ENCODE data around the gene CATSPERE. TPM values are rescaled to one million over a fixed set of nuclear protein-coding genes. Genes with fewer than 3 reads are reported as not detected.

Gene CATSPERE, protein sequence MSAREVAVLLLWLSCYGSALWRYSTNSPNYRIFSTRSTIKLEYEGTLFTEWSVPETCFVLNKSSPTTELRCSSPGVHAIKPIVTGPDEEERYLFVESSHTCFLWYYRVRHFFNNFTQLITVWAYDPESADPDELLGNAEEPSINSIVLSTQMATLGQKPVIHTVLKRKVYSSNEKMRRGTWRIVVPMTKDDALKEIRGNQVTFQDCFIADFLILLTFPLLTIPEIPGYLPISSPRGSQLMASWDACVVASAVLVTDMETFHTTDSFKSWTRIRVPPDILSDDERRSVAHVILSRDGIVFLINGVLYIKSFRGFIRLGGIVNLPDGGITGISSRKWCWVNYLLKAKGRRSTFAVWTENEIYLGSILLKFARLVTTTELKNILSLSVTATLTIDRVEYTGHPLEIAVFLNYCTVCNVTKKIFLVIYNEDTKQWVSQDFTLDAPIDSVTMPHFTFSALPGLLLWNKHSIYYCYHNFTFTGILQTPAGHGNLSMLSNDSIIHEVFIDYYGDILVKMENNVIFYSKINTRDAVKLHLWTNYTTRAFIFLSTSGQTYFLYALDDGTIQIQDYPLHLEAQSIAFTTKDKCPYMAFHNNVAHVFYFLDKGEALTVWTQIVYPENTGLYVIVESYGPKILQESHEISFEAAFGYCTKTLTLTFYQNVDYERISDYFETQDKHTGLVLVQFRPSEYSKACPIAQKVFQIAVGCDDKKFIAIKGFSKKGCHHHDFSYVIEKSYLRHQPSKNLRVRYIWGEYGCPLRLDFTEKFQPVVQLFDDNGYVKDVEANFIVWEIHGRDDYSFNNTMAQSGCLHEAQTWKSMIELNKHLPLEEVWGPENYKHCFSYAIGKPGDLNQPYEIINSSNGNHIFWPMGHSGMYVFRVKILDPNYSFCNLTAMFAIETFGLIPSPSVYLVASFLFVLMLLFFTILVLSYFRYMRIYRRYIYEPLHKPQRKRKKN
- total RNA-seq (ENCODE audit: unreplicated experiment), result 1.1 TPM
- long read RNA-seq, result 0 reads

DNA sequence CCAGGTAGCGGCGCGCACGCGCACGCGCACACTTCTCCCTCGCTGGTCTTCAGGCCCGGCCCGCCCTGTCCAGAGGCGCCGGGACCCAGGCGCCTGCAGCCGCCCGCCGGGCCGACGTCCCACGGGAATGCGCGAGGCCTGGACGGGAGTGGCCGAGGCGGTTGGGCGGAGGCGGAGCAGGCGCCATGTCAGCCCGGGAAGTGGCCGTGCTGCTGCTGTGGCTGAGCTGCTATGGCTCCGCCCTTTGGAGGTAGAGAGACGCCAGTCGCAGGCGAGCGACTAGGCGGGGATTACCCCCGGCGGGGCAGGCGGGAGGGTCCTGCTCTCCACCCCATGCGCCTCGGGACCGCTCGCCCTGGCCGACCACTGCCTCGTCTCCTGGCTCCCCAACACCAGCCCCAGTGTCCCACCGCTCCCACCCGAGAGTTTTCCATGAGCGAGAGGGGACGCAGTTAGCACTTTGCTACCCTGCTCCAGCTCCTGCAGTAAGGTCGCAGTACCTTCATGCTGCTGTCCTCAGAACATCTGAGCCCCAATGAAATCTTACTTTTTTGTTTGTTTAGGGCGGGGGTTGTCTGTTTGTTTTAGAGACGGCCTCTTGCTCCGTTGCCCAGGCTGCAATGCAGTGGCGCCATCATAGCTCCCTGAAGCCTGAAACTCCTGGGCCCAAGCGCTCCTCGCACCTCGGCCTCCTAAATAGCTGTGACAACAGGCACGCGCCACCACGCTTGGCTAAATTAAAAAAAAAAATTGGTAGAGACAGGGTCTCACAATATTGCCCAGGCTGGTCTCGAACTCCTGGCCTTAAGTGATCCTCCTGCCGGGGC, at the start of gene CATSPERE:
Gene CATSPERE, plus strand, starts transcription at position 29 of the 827 bp plus-strand sequence. Its CDS starts 157 bp downstream, at position 186.
- no peaks in the 10 kb centered on the region for H3K9me3 Mint-ChIP-seq (ENCODE audit: unreplicated experiment)

DNA sequence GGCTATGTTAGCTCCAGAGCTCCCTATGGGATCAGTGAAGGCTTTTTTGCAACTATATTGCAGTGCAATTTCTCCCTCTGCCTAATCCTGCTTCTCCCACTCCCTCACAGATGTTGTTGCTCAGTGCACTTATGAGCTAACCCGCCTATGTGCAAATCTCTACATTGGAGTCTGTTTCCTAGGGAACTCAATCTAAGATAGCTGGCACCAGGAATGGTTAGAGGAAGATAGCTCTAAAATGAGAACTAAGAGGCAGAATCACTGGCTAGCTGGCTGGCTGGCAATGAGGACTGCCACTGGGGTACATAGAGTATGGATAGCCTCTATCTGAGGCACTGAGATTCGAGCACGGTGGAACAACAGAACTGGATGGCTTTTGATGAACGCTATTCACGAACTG, 48.9 kb upstream of the CATSPERE start:
- no peaks in the 10 kb centered on the region for H3K27me3 Mint-ChIP-seq (ENCODE audit: unreplicated experiment)
- peaks cover 14% of the 10 kb centered on the region for H3K36me3 Mint-ChIP-seq (ENCODE audit: low read depth, unreplicated experiment)
- no peak for DNase-seq (ENCODE audit: low spot score)
- TF ChIP-seq, protein P1, sequence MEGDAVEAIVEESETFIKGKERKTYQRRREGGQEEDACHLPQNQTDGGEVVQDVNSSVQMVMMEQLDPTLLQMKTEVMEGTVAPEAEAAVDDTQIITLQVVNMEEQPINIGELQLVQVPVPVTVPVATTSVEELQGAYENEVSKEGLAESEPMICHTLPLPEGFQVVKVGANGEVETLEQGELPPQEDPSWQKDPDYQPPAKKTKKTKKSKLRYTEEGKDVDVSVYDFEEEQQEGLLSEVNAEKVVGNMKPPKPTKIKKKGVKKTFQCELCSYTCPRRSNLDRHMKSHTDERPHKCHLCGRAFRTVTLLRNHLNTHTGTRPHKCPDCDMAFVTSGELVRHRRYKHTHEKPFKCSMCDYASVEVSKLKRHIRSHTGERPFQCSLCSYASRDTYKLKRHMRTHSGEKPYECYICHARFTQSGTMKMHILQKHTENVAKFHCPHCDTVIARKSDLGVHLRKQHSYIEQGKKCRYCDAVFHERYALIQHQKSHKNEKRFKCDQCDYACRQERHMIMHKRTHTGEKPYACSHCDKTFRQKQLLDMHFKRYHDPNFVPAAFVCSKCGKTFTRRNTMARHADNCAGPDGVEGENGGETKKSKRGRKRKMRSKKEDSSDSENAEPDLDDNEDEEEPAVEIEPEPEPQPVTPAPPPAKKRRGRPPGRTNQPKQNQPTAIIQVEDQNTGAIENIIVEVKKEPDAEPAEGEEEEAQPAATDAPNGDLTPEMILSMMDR (IDR thresholded peaks at IDR 0.05; ENCODE audit: unreplicated experiment), result no peak
- no peaks in the 10 kb centered on the region for H3K4me1 Mint-ChIP-seq (ENCODE audit: unreplicated experiment)
- H3K9me3 Mint-ChIP-seq (ENCODE audit: unreplicated experiment), result no peaks in the 10 kb centered on the region
- H3K4me3 Mint-ChIP-seq (ENCODE audit: unreplicated experiment), result peak overlapping the region; percentile 17
- no peak overlapping the region for H3K27ac Mint-ChIP-seq (ENCODE audit: unreplicated experiment)

More for the DNA sequence above, at the start of gene CATSPERE:
- Mint-ChIP-seq H3K4me1 (ENCODE audit: unreplicated experiment) (peaks cover 2% of the 10 kb centered on the region), H3K4me3 (ENCODE audit: unreplicated experiment) (peak within 1 kb of the TSS; percentile 89), H3K36me3 (ENCODE audit: low read depth, unreplicated experiment) (peaks cover 19% of the 10 kb centered on the region), H3K27me3 (ENCODE audit: unreplicated experiment) (peaks cover 1% of the 10 kb centered on the region), H3K27ac (ENCODE audit: unreplicated experiment) (peak within 1 kb of the TSS; percentile 80)
- DNase-seq (ENCODE audit: low spot score), result peak; percentile 84
- TF ChIP-seq, protein P1 (IDR thresholded peaks at IDR 0.05; ENCODE audit: unreplicated experiment), result no peak

DNA sequence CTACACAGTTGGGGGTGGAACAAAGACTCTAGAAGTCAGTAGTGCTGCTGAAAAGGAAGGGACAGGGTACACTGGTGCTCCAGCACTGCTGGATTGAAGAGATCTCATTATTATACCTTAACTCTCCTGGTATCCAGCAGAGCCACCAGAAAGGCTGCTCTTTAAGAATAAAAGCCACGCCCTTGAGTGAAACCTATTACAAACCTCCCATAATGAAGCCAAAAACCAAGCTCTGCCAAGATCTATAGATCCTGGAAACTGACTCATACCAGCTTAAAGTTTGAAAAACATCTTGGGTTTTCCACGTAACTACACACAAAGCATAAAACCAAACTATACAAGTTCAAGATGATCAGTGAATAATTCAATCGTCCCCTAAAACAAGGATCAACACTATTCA, 47.3 kb upstream of the CATSPERE start:
- H3K4me1 Mint-ChIP-seq (ENCODE audit: unreplicated experiment), result no peaks in the 10 kb centered on the region
- H3K36me3 Mint-ChIP-seq (ENCODE audit: low read depth, unreplicated experiment), result peaks cover 19% of the 10 kb centered on the region
- H3K9me3 Mint-ChIP-seq (ENCODE audit: unreplicated experiment), result no peaks in the 10 kb centered on the region
- DNase-seq (ENCODE audit: low spot score), result no peak
- no peak overlapping the region for H3K27ac Mint-ChIP-seq (ENCODE audit: unreplicated experiment)
- H3K27me3 Mint-ChIP-seq (ENCODE audit: unreplicated experiment), result no peaks in the 10 kb centered on the region
- H3K4me3 Mint-ChIP-seq (ENCODE audit: unreplicated experiment), result no peak overlapping the region
- TF ChIP-seq, protein P1 (IDR thresholded peaks at IDR 0.05; ENCODE audit: unreplicated experiment), result no peak

DNA sequence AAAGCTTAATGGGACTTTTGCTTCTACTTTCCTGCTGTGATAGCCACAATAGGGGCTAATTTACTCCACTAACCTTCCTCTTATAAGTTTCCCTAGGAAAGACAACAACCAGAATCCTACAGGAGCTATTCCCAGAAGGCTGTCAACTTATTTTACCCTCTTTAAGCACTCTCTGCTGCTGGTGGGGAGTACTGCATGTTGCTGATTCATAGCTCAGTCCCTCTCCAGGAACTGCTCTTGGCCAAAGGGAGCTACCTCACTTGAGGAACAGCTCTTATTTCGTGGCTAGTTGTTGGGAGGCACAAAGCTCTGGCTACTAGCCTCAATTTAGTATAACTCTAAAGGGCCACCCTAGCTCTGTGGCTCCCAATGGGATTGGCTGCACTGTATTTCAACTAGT, 46.5 kb upstream of the CATSPERE start:
- H3K4me1 Mint-ChIP-seq (ENCODE audit: unreplicated experiment), result no peaks in the 10 kb centered on the region
- peaks cover 19% of the 10 kb centered on the region for H3K36me3 Mint-ChIP-seq (ENCODE audit: low read depth, unreplicated experiment)
- no peaks in the 10 kb centered on the region for H3K27me3 Mint-ChIP-seq (ENCODE audit: unreplicated experiment)
- H3K4me3 Mint-ChIP-seq (ENCODE audit: unreplicated experiment), result no peak overlapping the region
- no peaks in the 10 kb centered on the region for H3K9me3 Mint-ChIP-seq (ENCODE audit: unreplicated experiment)
- no peak overlapping the region for H3K27ac Mint-ChIP-seq (ENCODE audit: unreplicated experiment)
- TF ChIP-seq, protein P1 (IDR thresholded peaks at IDR 0.05; ENCODE audit: unreplicated experiment), result no peak
- no peak for DNase-seq (ENCODE audit: low spot score)

All from endothelial cell (in vitro differentiated cells).